Measurements from ENCODE around the gene PARS2.

PARS2 gene

GRCh38 chr1:54807756-54808155 is 43.4 kb upstream of the PARS2 start:
- Histone ChIP-seq H3K4me1 (ENCODE audit: insufficient read depth, low read length) (no peaks in the 10 kb centered on the region), H3K4me3 (ENCODE audit: low read length) (no peak overlapping the region), H3K36me3 (ENCODE audit: insufficient read depth, low read depth, low read length) (no peaks in the 10 kb centered on the region), H3K27me3 (ENCODE audit: insufficient read depth, low read length) (peaks cover 7% of the 10 kb centered on the region; the same call in 1 of the 2 replicates), H3K9ac (ENCODE audit: low read depth, low read length) (no peak overlapping the region), H3K9me3 (ENCODE audit: insufficient read depth, low read depth, low read length) (no peaks in the 10 kb centered on the region), H3K27ac (ENCODE audit: low read length) (no peak overlapping the region)

- no peaks in the 10 kb centered on the region for H3K36me3 ChIP-seq (ENCODE audit: insufficient read depth, low read depth, low read length)
- H3K27ac ChIP-seq (ENCODE audit: low read length): no peak overlapping the region
- H3K4me3 ChIP-seq (ENCODE audit: low read length): no peak overlapping the region
- H3K9ac ChIP-seq (ENCODE audit: low read depth, low read length): no peak overlapping the region
- no peaks in the 10 kb centered on the region for H3K9me3 ChIP-seq (ENCODE audit: insufficient read depth, low read depth, low read length)
- peaks cover 7% of the 10 kb centered on the region; the same call in 1 of the 2 replicates for H3K27me3 ChIP-seq (ENCODE audit: insufficient read depth, low read length)
- H3K4me1 ChIP-seq (ENCODE audit: insufficient read depth, low read length): no peaks in the 10 kb centered on the region
Measured at GRCh38 chr1:54806931-54807611, 42.7 kb upstream of the PARS2 start.

- H3K4me1 ChIP-seq (ENCODE audit: insufficient read depth, low read length): no peaks in the 10 kb centered on the region
- H3K27ac ChIP-seq (ENCODE audit: low read length): no peak overlapping the region
- H3K4me3 ChIP-seq (ENCODE audit: low read length): no peak overlapping the region
- no peak overlapping the region for H3K9ac ChIP-seq (ENCODE audit: low read depth, low read length)
- H3K36me3 ChIP-seq (ENCODE audit: insufficient read depth, low read depth, low read length): no peaks in the 10 kb centered on the region
- peaks cover 12% of the 10 kb centered on the region for H3K27me3 ChIP-seq (ENCODE audit: insufficient read depth, low read length)
- H3K9me3 ChIP-seq (ENCODE audit: insufficient read depth, low read depth, low read length): no peaks in the 10 kb centered on the region
Measured at GRCh38 chr1:54805981-54806381, 41.7 kb upstream of the PARS2 start.

GRCh38 chr1:54805466-54805865 is 41.1 kb upstream of the PARS2 start:
- Histone ChIP-seq H3K9me3 (ENCODE audit: insufficient read depth, low read depth, low read length) (no peaks in the 10 kb centered on the region), H3K4me1 (ENCODE audit: insufficient read depth, low read length) (no peaks in the 10 kb centered on the region), H3K4me3 (ENCODE audit: low read length) (no peak overlapping the region), H3K9ac (ENCODE audit: low read depth, low read length) (no peak overlapping the region), H3K36me3 (ENCODE audit: insufficient read depth, low read depth, low read length) (no peaks in the 10 kb centered on the region), H3K27me3 (ENCODE audit: insufficient read depth, low read length) (peaks cover 16% of the 10 kb centered on the region), H3K27ac (ENCODE audit: low read length) (no peak overlapping the region)

- Histone ChIP-seq H3K4me1 (ENCODE audit: insufficient read depth, low read length) (no peaks in the 10 kb centered on the region), H3K4me3 (ENCODE audit: low read length) (no peak overlapping the region), H3K9me3 (ENCODE audit: insufficient read depth, low read depth, low read length) (no peaks in the 10 kb centered on the region), H3K27me3 (ENCODE audit: insufficient read depth, low read length) (peaks cover 24% of the 10 kb centered on the region), H3K27ac (ENCODE audit: low read length) (no peak overlapping the region), H3K36me3 (ENCODE audit: insufficient read depth, low read depth, low read length) (no peaks in the 10 kb centered on the region), H3K9ac (ENCODE audit: low read depth, low read length) (no peak overlapping the region)
Measured at GRCh38 chr1:54804471-54805132, 40.3 kb upstream of the PARS2 start.

GRCh38 chr1:54803761-54804470 is 39.6 kb upstream of the PARS2 start:
- Histone ChIP-seq H3K36me3 (ENCODE audit: insufficient read depth, low read depth, low read length) (no peaks in the 10 kb centered on the region), H3K27ac (ENCODE audit: low read length) (no peak overlapping the region), H3K9me3 (ENCODE audit: insufficient read depth, low read depth, low read length) (no peaks in the 10 kb centered on the region), H3K4me1 (ENCODE audit: insufficient read depth, low read length) (no peaks in the 10 kb centered on the region), H3K9ac (ENCODE audit: low read depth, low read length) (no peak overlapping the region), H3K27me3 (ENCODE audit: insufficient read depth, low read length) (peaks cover 26% of the 10 kb centered on the region), H3K4me3 (ENCODE audit: low read length) (no peak overlapping the region)

GRCh38 chr1:54800899-54801759 is 36.8 kb upstream of the PARS2 start, which contains the start of gene TTC22:
Gene TTC22 (minus strand): TSS chr1:54801323. CDS start chr1:54801163, 160 bp downstream.
- peaks cover 26% of the 10 kb centered on the region for H3K27me3 ChIP-seq (ENCODE audit: insufficient read depth, low read length)
- no peak within 1 kb of the TSS for H3K27ac ChIP-seq (ENCODE audit: low read length)
- no peak within 1 kb of the TSS; the same call in 1 of the 2 replicates for H3K9ac ChIP-seq (ENCODE audit: low read depth, low read length)
- no peaks in the 10 kb centered on the region for H3K4me1 ChIP-seq (ENCODE audit: insufficient read depth, low read length)
- H3K36me3 ChIP-seq (ENCODE audit: insufficient read depth, low read depth, low read length): no peaks in the 10 kb centered on the region
- H3K4me3 ChIP-seq (ENCODE audit: low read length): peak within 1 kb of the TSS; percentile 51; the same call in 1 of the 2 replicates
- H3K9me3 ChIP-seq (ENCODE audit: insufficient read depth, low read depth, low read length): no peaks in the 10 kb centered on the region

- H3K9ac ChIP-seq (ENCODE audit: low read depth, low read length): no peak overlapping the region
- no peak overlapping the region for H3K27ac ChIP-seq (ENCODE audit: low read length)
- no peaks in the 10 kb centered on the region for H3K9me3 ChIP-seq (ENCODE audit: insufficient read depth, low read depth, low read length)
- peak overlapping the region; percentile 51; the same call in 1 of the 2 replicates for H3K4me3 ChIP-seq (ENCODE audit: low read length)
- H3K27me3 ChIP-seq (ENCODE audit: insufficient read depth, low read length): peaks cover 26% of the 10 kb centered on the region
- peaks cover 5% of the 10 kb centered on the region for H3K4me1 ChIP-seq (ENCODE audit: insufficient read depth, low read length)
- H3K36me3 ChIP-seq (ENCODE audit: insufficient read depth, low read depth, low read length): no peaks in the 10 kb centered on the region
Measured at GRCh38 chr1:54800041-54800898, 35.9 kb upstream of the PARS2 start.

- Histone ChIP-seq H3K27me3 (ENCODE audit: insufficient read depth, low read length) (peaks cover 26% of the 10 kb centered on the region), H3K4me1 (ENCODE audit: insufficient read depth, low read length) (peaks cover 13% of the 10 kb centered on the region), H3K9me3 (ENCODE audit: insufficient read depth, low read depth, low read length) (no peaks in the 10 kb centered on the region), H3K27ac (ENCODE audit: low read length) (no peak overlapping the region), H3K4me3 (ENCODE audit: low read length) (no peak overlapping the region), H3K36me3 (ENCODE audit: insufficient read depth, low read depth, low read length) (no peaks in the 10 kb centered on the region), H3K9ac (ENCODE audit: low read depth, low read length) (no peak overlapping the region)
Measured at GRCh38 chr1:54798769-54799641, 34.7 kb upstream of the PARS2 start.

- no peak overlapping the region for H3K4me3 ChIP-seq (ENCODE audit: low read length)
- no peaks in the 10 kb centered on the region for H3K9me3 ChIP-seq (ENCODE audit: insufficient read depth, low read depth, low read length)
- peaks cover 15% of the 10 kb centered on the region for H3K4me1 ChIP-seq (ENCODE audit: insufficient read depth, low read length)
- no peaks in the 10 kb centered on the region for H3K36me3 ChIP-seq (ENCODE audit: insufficient read depth, low read depth, low read length)
- no peak overlapping the region for H3K9ac ChIP-seq (ENCODE audit: low read depth, low read length)
- peaks cover 26% of the 10 kb centered on the region for H3K27me3 ChIP-seq (ENCODE audit: insufficient read depth, low read length)
- H3K27ac ChIP-seq (ENCODE audit: low read length): no peak overlapping the region
Measured at GRCh38 chr1:54798206-54798605, 33.9 kb upstream of the PARS2 start.

Measured in iPS-20b (cell line).